Measurements from ENCODE around the gene ICA1L.
A peak's percentile ranks its signal among the peaks of the same experiment; 100 is the strongest.
"Not testable (repeated sequence)": the region's sequence is repeated elsewhere in the genome, so short reads cannot be mapped to it uniquely, and the experiment has no call there.

ICA1L gene

GRCh38 chr2:202871300-202872141, at the start of gene ICA1L:
Gene ICA1L, minus strand, starts transcription at chr2:202871766. Its CDS starts 42,757 bp downstream, at chr2:202829009.
- peak; percentile 21 for DNase-seq (ENCODE audit: low spot score)

DNA sequence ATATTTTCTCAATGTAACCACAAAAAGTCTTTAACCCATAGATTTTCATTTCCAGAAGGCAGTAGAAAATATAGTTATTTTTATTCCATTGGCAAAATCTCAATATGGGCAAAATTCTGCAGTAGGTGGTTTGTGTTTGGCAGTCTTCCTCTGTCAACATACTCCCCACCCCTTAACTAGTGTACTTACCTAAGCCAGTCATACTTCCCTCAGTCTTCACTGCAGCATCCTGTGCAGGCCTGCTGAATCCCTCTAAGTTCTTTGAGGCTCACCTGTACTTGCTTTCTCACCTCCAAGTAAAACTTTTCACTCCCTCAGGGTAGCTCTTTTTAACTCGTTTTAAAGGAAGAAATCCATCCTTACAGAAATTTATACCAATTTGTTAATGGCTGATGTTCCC, 47.3 kb upstream of the ICA1L start:
- no peak for DNase-seq (ENCODE audit: low spot score)

DNA sequence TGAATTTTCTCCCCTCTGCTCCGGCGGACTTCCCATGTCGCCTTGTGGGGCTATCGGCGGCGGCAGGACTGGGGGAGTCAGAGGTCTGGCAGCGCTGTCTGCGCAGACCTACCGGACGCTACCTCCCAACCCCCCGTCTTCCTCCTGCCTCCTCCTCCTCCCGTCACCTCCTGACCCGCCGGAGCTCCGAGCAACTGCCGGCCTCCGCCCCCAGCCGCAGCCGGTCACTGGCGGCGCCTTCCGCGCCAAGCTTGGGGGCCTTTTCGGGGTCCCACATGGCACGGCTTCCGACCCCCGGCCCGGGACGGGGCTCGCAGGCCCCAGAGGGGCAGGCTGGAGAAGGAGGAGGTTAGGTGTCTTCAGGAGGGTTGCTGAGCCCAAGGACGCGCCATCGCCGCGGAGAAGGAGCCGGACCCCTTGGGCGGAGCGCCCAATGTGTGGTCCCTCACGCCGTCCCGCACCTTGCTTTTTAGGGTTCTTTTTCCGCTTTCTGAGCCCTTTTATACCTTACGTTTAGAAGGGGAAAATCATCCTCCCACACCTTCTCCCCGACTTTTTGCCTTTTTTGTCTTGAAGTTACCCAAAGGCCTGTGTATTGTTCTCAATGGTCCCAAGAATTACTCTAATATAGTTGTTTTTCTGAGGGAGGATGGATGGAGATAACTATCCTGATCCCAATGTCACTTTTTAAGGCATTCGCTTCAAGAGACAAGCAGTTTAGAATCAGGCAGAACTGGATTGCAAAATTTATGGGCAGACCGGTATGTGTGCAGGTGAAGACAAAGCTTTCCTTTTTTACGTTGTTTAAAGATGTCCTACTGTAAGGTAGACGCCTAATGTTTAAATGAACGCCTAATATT, 41.0 kb upstream of the ICA1L start:
- not testable (repeated sequence) for DNase-seq (ENCODE audit: low spot score)

GRCh38 chr2:202911512-202912341, 40.2 kb upstream of the ICA1L start, which contains the start of the genes CARF and WDR12:
Gene CARF, plus strand, starts transcription at chr2:202912275. Its CDS starts 29,628 bp downstream, at chr2:202941903.
Gene WDR12, minus strand, starts transcription at chr2:202911673. Its CDS starts 197 bp downstream, at chr2:202911476.
- peak; percentile 92 for DNase-seq (ENCODE audit: low spot score)

DNA sequence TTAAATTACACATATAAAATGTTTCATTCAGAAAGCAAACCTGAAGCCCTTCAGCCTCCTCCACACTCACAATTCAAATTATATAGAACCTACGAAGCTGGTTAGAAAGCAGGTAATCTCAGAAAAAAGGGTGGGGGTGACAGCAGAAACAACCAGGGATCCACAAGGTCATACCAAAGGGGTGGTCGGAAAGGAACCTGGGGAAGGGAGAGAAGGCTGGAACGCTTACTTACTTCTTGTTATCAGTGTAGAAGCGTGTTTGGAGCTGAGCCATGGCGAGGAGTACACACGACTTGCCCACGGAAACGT, 39.6 kb upstream of the ICA1L start:
- DNase-seq (ENCODE audit: low spot score) = no peak

DNA sequence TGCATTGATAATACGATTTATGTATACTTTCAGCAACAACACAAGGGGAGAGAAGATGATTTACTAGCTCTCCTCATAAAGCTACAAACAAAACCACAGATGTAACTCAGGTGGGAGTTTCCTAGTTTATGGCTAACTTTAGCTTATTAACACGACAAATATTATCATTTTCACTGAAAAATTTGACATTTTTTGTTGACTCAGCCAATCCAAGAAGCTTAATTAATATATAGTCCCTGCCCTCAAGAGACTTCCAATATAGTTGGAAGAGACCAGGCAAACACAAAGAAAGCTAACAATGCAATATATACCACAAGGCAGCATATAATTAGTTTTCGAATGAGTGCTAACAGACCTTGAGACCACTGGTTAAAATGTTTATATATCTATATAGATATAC, 39.1 kb upstream of the ICA1L start:
- no peak for DNase-seq (ENCODE audit: low spot score)

DNA sequence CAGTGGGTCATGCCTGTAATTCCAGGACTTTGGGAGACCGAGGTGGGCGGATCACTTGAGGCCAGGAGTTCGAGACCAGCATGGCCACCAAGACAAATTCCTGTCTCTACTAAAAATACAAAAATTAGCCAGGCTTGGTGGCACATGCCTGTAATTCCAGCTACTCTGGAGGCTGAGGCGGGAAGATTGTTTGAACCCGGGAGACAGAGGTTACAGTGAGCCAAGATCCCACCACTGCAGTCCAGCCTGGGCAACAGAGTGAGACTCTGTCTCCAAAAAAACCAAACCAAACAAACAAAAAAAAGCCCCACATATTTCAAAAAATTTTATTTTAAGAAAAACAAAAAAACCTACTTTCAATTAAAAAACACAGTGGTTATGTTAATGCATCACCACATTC, 38.7 kb upstream of the ICA1L start:
- DNase-seq (ENCODE audit: low spot score) = not testable (repeated sequence)

- DNase-seq (ENCODE audit: low spot score) = no peak
These were observed 38.0 kb upstream of the ICA1L start for GRCh38 chr2:202909394-202910192.

GRCh38 chr2:202908186-202908585, 36.6 kb upstream of the ICA1L start:
- DNase-seq (ENCODE audit: low spot score) = no peak

- not testable (repeated sequence) for DNase-seq (ENCODE audit: low spot score)
These were observed 33.9 kb upstream of the ICA1L start for GRCh38 chr2:202905507-202905906.

DNA sequence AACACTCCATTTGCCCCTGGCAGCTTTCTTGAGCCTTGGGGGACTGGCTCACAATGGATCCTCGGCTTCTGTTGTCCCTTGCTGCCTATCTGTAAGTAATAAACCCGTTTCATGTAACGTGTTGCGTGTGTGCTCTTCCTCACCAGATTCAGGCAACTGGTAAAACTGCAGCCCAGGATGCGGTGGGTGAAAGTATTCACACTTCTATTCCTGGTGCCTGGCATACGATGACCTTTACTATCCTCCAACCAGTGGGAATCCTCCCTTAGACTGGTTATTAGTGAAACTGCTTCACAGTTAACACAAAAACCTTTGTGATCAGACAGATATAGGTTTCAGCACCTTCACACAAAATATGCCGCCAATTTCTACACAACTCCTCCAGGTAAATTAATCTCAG, 13.6 kb upstream of the ICA1L start:
- no peak for DNase-seq (ENCODE audit: low spot score)

DNA sequence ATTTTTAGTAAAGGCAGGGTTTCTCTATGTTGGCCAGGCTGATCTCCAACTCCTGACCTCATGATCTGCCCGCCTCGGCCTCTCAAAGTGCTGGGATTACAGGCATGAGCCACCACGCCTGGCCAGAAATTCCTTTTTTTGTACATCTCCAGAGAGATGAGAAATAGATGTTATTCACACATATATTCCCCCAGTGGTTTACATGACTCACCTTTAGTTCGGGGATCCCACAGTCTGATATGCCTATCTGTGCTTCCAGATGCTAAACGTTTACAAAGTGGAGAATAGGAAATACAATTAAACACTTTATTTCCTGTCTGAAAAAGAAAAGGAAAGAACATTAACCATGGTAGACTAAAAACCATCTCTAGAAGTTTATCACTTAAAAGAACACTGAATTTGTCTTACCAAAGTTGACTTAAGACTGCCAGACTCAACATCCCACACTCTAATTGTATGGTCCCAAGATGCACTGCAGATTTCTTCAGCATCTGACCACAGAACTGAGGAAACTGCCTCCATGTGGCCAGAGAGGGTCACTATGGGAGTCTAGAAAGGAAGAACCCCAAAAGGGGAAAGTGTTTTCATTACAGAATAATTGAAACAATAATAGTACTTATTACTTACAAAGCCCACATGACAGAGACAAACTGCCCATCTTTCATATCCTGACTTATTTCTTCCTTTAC, 12.6 kb upstream of the ICA1L start:
- DNase-seq (ENCODE audit: low spot score) = no peak

GRCh38 chr2:202881570-202881969, 10.0 kb upstream of the ICA1L start:
- no peak for DNase-seq (ENCODE audit: low spot score)

- no peak for DNase-seq (ENCODE audit: low spot score)
These were observed 6.1 kb upstream of the ICA1L start for GRCh38 chr2:202877699-202878098.

GRCh38 chr2:202870431-202871299, 901 bp downstream of the ICA1L start:
- peak; percentile 58 for DNase-seq (ENCODE audit: low spot score)

- no peak for DNase-seq (ENCODE audit: low spot score)
These were observed 9.6 kb downstream of the ICA1L start for GRCh38 chr2:202861987-202862386.

DNA sequence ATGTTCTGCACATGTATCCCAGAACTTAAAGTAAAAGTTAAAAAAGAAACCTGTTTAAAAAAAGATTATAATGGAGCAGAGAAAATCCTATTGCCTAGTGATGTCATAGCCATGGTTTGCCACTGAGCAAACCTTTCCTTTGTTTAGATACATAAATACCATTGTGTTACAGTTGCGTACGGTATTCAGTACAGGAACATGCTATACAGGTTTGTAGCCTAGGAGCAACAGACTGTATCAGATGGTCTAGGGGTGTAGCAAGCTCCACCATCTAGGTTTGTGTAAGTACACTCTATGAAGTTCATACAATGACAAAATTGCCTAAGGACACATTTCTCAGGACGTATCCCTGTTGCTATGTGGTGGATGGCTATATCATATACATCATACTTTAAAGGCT, 13.0 kb downstream of the ICA1L start:
- no peak for DNase-seq (ENCODE audit: low spot score)

GRCh38 chr2:202849343-202849742, 22.2 kb downstream of the ICA1L start:
- not testable (repeated sequence) for DNase-seq (ENCODE audit: low spot score)

DNA sequence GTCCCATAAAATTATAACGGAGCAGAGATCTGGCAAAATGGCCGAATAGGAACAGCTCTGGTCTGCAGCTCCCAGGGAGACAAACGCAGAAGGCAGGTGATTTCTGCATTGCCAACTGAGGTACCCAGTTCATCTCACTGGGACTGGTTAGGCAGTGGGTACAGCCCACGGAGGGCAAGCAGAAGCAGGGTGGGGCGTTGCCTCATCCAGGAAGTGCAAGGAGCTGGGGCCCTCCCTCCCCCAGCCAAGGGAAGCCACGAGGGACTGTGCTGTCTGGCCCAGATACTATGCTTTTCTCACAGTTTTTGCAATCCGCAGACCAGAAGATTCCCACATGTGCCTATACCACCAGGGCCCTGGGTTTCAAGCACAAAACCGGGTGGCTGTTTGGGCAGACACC, 22.8 kb downstream of the ICA1L start:
- no peak for DNase-seq (ENCODE audit: low spot score)

Measured in CD4-positive, alpha-beta T cell treated with Interleukin-2 at 100 ng/mL for 4 hours (primary cell).